Central memory CD8-positive, alpha-beta T cell (primary cell): Measurements from ENCODE around the gene RNU7-1.

Source experiments
- ATAC-seq: fragments of 150-1000 bp; cut with Tn5 transposase; replicated peaks from 2 replicates; pipeline ENCODE4 v1.10.0; 2022; ENCODE audit warnings: mild to moderate bottlenecking, moderate FRiP score, moderate number of reproducible peaks; ENCODE audit not compliant: poor library complexity, severe bottlenecking; ENCODE audit errors: extremely low read depth
- DNase-seq, 2 donors: peaks; one replicate each; pipeline ENCODE4 v3.0.0; 2021; ENCODE audit warnings: low spot score in 2 of 2
- H3K27ac Mint-ChIP-seq: one replicate; pipeline ENCODE4 v1.8.0; 2022; ENCODE audit warnings: low read depth, mild to moderate bottlenecking, moderate library complexity, mixed read lengths
- H3K27me3 Mint-ChIP-seq: one replicate; pipeline ENCODE4 v1.8.0; 2022; ENCODE audit warnings: mixed read lengths
- H3K36me3 Mint-ChIP-seq: one replicate; pipeline ENCODE4 v1.8.0; 2022; ENCODE audit warnings: mild to moderate bottlenecking, moderate library complexity, mixed read lengths; ENCODE audit not compliant: insufficient read depth
- H3K4me1 Mint-ChIP-seq: one replicate; pipeline ENCODE4 v1.8.0; 2022; ENCODE audit warnings: mixed read lengths
- H3K4me3 Mint-ChIP-seq: one replicate; pipeline ENCODE4 v1.8.0; 2022; ENCODE audit warnings: mild to moderate bottlenecking, moderate library complexity, mixed read lengths
- H3K9me3 Mint-ChIP-seq: one replicate; pipeline ENCODE4 v1.8.0; 2022; ENCODE audit warnings: mixed read lengths

Gene RNU7-1

DNA sequence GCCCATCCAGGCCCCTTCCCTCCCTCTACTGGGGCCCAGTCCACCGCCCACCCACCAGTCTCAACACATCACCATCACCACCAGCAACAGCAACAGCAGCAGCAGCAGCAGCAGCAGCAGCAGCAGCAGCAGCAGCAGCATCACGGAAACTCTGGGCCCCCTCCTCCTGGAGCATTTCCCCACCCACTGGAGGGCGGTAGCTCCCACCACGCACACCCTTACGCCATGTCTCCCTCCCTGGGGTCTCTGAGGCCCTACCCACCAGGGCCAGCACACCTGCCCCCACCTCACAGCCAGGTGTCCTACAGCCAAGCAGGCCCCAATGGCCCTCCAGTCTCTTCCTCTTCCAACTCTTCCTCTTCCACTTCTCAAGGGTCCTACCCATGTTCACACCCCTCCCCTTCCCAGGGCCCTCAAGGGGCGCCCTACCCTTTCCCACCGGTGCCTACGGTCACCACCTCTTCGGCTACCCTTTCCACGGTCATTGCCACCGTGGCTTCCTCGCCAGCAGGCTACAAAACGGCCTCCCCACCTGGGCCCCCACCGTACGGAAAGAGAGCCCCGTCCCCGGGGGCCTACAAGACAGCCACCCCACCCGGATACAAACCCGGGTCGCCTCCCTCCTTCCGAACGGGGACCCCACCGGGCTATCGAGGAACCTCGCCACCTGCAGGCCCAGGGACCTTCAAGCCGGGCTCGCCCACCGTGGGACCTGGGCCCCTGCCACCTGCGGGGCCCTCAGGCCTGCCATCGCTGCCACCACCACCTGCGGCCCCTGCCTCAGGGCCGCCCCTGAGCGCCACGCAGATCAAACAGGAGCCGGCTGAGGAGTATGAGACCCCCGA lies 6.8 kb upstream of the RNU7-1 start:
- Mint-ChIP-seq H3K27me3 (no peaks in the 10 kb centered on the region), H3K4me3 (peak overlapping the region; percentile 78), H3K36me3 (peaks cover 10% of the 10 kb centered on the region), H3K27ac (peak overlapping the region; percentile 86), H3K9me3 (no peaks in the 10 kb centered on the region), H3K4me1 (peaks cover 49% of the 10 kb centered on the region)
- ATAC-seq (peak; percentile 9), DNase-seq (no peak)

DNA sequence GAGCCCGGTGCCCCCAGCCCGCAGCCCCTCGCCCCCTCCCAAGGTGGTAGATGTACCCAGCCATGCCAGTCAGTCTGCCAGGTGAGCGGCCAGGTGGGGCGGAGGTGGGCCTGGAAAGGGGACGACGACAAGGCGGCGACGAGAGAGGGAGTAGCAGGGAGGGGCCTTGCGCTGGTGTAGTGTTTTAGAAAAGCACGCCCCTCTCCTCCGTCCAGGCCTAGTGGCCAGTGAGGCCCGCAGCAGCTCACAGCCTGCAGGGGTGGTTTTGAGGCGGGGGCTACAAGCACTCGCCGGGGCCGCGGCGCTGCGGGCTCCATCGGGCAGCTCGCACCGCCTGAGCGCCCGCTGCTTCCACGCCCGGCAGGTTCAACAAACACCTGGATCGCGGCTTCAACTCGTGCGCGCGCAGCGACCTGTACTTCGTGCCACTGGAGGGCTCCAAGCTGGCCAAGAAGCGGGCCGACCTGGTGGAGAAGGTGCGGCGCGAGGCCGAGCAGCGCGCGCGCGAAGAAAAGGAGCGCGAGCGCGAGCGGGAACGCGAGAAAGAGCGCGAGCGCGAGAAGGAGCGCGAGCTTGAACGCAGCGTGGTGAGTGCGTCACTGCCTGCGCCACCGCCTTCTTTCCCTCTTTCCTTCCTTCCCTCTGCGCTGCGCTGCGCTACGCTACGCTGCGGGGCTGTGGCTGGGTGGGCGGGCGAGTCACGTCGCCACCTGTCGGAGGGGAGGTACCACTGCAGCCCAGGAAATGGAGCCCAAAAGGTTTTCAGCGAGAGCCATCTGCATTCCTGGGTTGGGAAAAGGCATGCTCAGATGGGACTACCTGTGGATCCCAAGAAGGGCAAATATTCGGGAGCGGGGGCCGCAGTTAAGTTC lies 5.9 kb upstream of the RNU7-1 start:
- Mint-ChIP-seq H3K36me3 (peaks cover 10% of the 10 kb centered on the region), H3K4me1 (peaks cover 46% of the 10 kb centered on the region), H3K27ac (peak overlapping the region; percentile 86), H3K27me3 (no peaks in the 10 kb centered on the region), H3K4me3 (peak overlapping the region; percentile 78), H3K9me3 (no peaks in the 10 kb centered on the region)
- ATAC-seq (peak; percentile 98), DNase-seq (peak; percentile 81 to 92)

DNA sequence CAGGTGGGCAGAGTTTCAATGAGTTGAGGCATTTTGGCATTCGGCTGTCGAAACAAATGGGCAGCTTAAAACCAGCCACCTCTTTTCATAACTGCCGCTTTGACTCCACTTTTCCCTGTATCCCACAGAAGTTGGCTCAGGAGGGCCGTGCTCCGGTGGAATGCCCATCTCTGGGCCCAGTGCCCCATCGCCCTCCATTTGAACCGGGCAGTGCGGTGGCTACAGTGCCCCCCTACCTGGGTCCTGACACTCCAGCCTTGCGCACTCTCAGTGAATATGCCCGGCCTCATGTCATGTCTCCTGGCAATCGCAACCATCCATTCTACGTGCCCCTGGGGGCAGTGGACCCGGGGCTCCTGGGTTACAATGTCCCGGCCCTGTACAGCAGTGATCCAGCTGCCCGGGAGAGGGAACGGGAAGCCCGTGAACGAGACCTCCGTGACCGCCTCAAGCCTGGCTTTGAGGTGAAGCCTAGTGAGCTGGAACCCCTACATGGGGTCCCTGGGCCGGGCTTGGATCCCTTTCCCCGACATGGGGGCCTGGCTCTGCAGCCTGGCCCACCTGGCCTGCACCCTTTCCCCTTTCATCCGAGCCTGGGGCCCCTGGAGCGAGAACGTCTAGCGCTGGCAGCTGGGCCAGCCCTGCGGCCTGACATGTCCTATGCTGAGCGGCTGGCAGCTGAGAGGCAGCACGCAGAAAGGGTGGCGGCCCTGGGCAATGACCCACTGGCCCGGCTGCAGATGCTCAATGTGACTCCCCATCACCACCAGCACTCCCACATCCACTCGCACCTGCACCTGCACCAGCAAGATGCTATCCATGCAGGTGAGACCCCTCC lies 5.0 kb upstream of the RNU7-1 start:
- no peak for ATAC-seq
- Mint-ChIP-seq H3K27me3 (no peaks in the 10 kb centered on the region), H3K9me3 (no peaks in the 10 kb centered on the region), H3K27ac (peak overlapping the region; percentile 86), H3K4me1 (peaks cover 51% of the 10 kb centered on the region), H3K4me3 (peak overlapping the region; percentile 78), H3K36me3 (peaks cover 14% of the 10 kb centered on the region)
- DNase-seq, result no peak

DNA sequence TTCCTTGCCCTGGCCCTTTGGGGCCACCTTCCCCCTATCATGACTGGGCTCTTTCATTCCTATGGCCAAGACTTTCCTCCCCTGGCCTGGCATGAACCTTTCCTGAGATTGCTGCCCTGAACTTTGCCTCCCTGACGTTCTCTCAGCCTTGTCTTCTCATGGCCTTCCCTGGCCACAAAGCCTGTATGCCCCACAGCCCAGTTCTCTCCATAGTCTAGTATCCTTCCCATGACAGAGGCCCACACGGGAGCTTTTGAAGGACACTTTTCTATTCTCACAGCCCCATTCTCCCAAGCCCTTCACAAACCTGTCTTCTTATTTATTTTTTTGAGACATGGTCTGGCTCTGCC lies 4.5 kb upstream of the RNU7-1 start:
- ATAC-seq (no peak), DNase-seq (no peak)
- H3K4me1 Mint-ChIP-seq, result peaks cover 51% of the 10 kb centered on the region
- peak overlapping the region; percentile 54 for H3K27ac Mint-ChIP-seq
- no peak overlapping the region for H3K4me3 Mint-ChIP-seq
- no peaks in the 10 kb centered on the region for H3K9me3 Mint-ChIP-seq
- H3K36me3 Mint-ChIP-seq, result peaks cover 20% of the 10 kb centered on the region
- no peaks in the 10 kb centered on the region for H3K27me3 Mint-ChIP-seq

DNA sequence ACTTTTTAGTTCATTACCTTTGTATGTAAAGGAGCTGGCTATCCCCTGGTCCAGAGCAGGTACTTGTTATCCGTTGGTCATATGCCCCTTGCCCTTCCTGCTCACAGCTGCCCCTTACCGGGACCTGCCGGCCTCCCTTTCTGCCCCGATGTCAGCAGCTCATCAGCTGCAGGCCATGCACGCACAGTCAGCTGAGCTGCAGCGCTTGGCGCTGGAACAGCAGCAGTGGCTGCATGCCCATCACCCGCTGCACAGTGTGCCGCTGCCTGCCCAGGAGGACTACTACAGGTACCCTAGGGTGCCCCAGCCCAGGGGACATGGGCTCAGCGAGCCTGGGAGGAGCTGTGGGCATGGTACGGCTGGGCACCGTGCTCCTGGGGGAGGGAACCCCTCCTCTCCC lies 2.3 kb upstream of the RNU7-1 start:
- Mint-ChIP-seq H3K27me3 (no peaks in the 10 kb centered on the region), H3K9me3 (no peaks in the 10 kb centered on the region), H3K36me3 (peaks cover 28% of the 10 kb centered on the region), H3K4me1 (peaks cover 59% of the 10 kb centered on the region), H3K4me3 (no peak overlapping the region), H3K27ac (peak overlapping the region; percentile 67)
- ATAC-seq, result no peak
- no peak for DNase-seq

DNA sequence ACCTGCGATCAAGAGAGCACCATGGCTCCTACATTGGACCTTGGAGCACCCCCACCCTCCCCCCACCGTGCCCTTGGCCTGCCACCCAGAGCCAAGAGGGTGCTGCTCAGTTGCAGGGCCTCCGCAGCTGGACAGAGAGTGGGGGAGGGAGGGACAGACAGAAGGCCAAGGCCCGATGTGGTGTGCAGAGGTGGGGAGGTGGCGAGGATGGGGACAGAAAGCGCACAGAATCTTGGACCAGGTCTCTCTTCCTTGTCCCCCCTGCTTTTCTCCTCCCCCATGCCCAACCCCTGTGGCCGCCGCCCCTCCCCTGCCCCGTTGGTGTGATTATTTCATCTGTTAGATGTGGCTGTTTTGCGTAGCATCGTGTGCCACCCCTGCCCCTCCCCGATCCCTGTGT lies 1.8 kb upstream of the RNU7-1 start:
- Mint-ChIP-seq H3K27me3 (no peaks in the 10 kb centered on the region), H3K4me1 (peaks cover 59% of the 10 kb centered on the region), H3K4me3 (no peak overlapping the region), H3K36me3 (peaks cover 28% of the 10 kb centered on the region), H3K9me3 (no peaks in the 10 kb centered on the region), H3K27ac (peak overlapping the region; percentile 99)
- no peak for DNase-seq
- no peak for ATAC-seq

DNA sequence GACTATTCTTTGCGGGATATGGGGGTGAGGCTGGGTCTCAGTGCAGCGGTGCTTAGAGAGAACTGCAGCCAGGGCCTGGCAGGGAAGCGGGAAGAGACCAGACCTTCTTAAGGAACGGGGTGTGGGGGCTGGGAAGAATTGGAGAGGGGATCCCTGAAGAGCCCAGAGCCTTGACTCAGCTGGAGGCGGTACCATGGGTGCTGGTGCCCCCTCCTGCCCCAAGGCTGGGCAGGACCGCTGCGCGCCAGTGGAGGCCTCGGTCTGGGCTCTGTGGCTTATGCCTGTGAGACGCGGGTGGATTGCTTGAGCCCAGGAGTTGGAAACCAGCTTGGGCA lies 1.3 kb upstream of the RNU7-1 start:
- H3K4me3 Mint-ChIP-seq, result peak overlapping the region; percentile 98
- no peaks in the 10 kb centered on the region for H3K27me3 Mint-ChIP-seq
- peaks cover 61% of the 10 kb centered on the region for H3K4me1 Mint-ChIP-seq
- peak overlapping the region; percentile 99 for H3K27ac Mint-ChIP-seq
- ATAC-seq (no peak), DNase-seq (no peak)
- H3K9me3 Mint-ChIP-seq, result no peaks in the 10 kb centered on the region
- H3K36me3 Mint-ChIP-seq, result peaks cover 27% of the 10 kb centered on the region

DNA sequence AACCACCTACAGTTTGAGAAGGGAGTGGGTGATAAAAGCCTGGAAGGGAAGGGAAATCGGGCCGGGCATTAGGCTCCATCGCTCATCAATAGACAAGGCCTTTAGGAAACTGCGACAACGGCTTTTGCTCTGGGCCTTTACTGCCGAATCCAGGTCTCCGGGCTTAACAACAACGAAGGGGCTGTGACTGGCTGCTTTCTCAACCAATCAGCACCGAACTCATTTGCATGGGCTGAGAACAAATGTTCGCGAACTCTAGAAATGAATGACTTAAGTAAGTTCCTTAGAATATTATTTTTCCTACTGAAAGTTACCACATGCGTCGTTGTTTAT lies 261 bp upstream of the RNU7-1 start:
- Mint-ChIP-seq H3K4me1 (peaks cover 65% of the 10 kb centered on the region), H3K27ac (peak overlapping the region; percentile 99), H3K27me3 (no peaks in the 10 kb centered on the region), H3K9me3 (no peaks in the 10 kb centered on the region), H3K36me3 (peaks cover 26% of the 10 kb centered on the region), H3K4me3 (peak overlapping the region; percentile 98)
- DNase-seq, result peak in 1 of 2 donors; percentile 81
- peak; percentile 68 for ATAC-seq

DNA sequence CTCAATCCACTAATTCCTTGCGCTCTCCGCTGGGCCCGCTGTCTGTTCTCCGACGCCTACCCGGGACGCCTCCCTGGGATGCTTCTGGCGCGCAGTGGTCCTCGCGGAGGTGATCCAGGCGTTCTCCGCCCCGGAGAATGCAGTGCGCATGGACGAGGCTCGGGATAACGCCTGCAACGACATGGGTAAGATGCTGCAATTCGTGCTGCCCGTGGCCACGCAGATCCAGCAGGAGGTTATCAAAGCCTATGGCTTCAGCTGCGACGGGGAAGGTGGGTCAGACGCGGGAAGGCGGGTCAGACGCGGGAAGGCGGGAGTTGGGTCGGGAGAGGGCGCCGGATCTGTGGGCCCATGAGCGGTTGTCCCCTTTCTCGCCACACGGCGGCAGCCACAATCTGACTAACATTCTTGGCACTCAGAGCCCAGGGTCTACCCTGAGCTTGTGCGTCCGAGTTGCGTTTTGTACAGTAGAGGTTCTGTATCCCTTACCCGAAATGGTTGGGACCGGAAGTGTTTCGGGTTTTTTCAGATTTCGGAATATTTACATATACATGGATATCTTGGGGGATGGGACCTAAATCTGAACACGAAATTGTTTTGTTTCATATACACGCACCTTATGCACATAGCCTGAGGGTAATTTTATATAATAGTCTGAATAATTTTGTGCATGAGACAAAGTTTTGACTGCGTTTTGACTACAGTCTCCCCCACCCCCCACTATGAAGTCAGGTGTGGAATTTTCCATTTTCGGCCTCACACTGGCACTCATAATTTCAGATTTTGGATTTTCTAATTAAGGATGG lies 968 bp downstream of the RNU7-1 start:
- Mint-ChIP-seq H3K9me3 (no peaks in the 10 kb centered on the region), H3K4me3 (peak overlapping the region; percentile 98)

DNA sequence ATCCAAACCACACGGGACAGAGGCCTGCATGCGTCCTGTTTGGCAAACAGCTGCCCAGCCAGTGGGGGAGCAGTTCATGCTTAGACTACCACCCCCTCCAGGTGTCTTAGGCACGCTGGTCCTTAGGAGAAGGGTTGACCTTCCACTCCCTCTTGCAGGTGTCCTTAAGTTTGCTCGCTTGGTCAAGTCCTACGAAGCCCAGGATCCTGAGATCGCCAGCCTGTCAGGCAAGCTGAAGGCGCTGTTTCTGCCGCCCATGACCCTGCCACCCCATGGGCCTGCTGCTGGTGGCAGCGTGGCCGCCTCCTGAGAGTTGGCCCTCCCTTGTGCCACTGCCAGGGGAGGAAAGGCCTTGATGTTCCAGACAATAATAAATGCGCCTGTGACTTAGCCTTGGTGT lies 2.0 kb downstream of the RNU7-1 start:
- H3K9me3 Mint-ChIP-seq, result no peaks in the 10 kb centered on the region
- peaks cover 32% of the 10 kb centered on the region for H3K36me3 Mint-ChIP-seq
- DNase-seq (no peak), ATAC-seq (no peak)
- peak overlapping the region; percentile 98 for H3K4me3 Mint-ChIP-seq
- H3K27ac Mint-ChIP-seq, result peak overlapping the region; percentile 99
- H3K4me1 Mint-ChIP-seq, result peaks cover 81% of the 10 kb centered on the region
- H3K27me3 Mint-ChIP-seq, result no peaks in the 10 kb centered on the region

More for the DNA sequence above, 968 bp downstream of the RNU7-1 start:
- DNase-seq (peak; percentile 77 to 78), ATAC-seq (peak; percentile 58)
- Mint-ChIP-seq H3K27me3 (no peaks in the 10 kb centered on the region), H3K4me1 (peaks cover 71% of the 10 kb centered on the region), H3K27ac (peak overlapping the region; percentile 99), H3K36me3 (peaks cover 31% of the 10 kb centered on the region)

DNA sequence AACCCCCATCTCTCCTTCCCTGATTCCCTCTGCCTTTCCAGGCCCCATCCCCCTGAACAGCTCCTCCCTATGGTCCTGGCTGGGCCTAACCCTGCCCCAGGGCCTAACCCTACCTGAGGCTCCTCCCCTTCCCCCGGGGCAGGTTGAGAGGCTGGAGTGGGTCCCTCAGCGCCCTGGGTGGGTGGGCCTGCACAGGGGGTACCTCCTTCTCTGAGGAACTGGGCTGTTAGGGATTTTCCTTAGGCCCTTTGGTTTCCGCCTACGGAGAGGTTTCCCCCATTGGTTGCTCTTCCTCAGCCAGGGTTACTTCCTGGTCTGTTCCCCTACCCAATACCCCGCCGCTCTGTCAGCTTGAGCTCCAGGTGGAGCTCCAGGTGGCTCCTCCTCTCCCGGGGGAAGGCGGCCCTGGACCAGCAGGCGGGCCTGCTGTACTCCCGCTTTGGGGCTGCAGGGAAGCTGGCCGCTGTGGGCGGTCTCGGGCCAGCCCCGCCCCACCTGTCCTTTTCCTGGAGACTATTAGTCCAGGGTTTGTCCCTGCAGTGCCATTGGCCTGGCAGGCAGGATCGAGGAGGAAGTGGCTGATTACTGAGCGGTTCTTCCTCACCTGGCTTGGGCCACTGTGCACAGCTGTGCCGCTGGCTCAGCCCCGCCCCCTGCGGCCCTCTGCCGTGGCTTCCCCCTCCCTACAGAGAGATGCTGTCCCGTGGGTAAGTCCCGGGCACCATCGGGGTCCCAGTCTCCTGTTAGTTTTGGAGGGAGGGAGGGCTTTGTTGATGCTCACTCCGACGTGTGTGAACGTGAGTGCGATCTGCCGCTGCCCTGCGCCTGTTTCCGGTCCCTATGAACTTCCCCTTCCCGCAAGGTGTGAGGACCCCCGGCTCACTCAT lies 2.7 kb downstream of the RNU7-1 start:
- Mint-ChIP-seq H3K4me1 (peaks cover 86% of the 10 kb centered on the region), H3K9me3 (no peaks in the 10 kb centered on the region), H3K36me3 (peaks cover 36% of the 10 kb centered on the region), H3K27me3 (no peaks in the 10 kb centered on the region), H3K27ac (peak overlapping the region; percentile 99), H3K4me3 (peak overlapping the region; percentile 98)
- DNase-seq (no peak), ATAC-seq (no peak)
